H1 (cell line): ENCODE data around the gene PJA1. TPM values are rescaled to one million over a fixed set of nuclear protein-coding genes. Genes with fewer than 3 reads are reported as not detected.

ENCODE experiments used
- CTCF ChIA-PET: fragments of 300-600 bp; sonication (Branson Sonifier 250); formaldehyde crosslinking; loops from one replicate; lab custom pipeline; 2021; ENCODE audit not compliant: partially characterized antibody; lab: Charles Lee
- POLR2A ChIA-PET: fragments of 300-600 bp; sonication (Branson Sonifier 250); formaldehyde crosslinking; loops from one replicate; lab custom pipeline; 2021; ENCODE audit warnings: inconsistent platforms; ENCODE audit not compliant: partially characterized antibody; lab: Charles Lee
- DNase-seq, 2 experiments: peaks; one replicate each; pipeline versions ENCODE4 v3.0.0 to v3.0.0-alpha.2; 2010 to 2022; ENCODE audit warnings: low spot score in 2 of 2, low read depth in 1 of 2, mixed read lengths in 1 of 2
- FAIRE-seq: peaks from 2 replicates; lab custom pipeline; 2011; peaks lifted over from hg19 to GRCh38; lab: Jason Lieb, UNC
- H2AFZ ChIP-seq: 2 replicates; pipeline ENCODE4 v1.8.1; 2012; ENCODE audit warnings: low read length, inconsistent platforms
- H2AK5ac ChIP-seq: 2 replicates; pipeline ENCODE4 v1.6.1; 2013; ENCODE audit warnings: low read depth, low read length
- H2BK120ac ChIP-seq: replicated peaks from 2 replicates; pipeline ENCODE3; 2013; ENCODE audit warnings: low read depth, low read length, inconsistent platforms
- H2BK12ac ChIP-seq: 2 replicates; pipeline ENCODE4 v1.6.1; 2013; ENCODE audit warnings: low read depth, low read length
- H2BK15ac ChIP-seq: 2 replicates; pipeline ENCODE4 v1.6.1; 2013; ENCODE audit warnings: low read length
- H2BK20ac ChIP-seq: 2 replicates; pipeline ENCODE4 v1.6.1; 2013; ENCODE audit warnings: low read length
- H2BK5ac ChIP-seq: 2 replicates; pipeline ENCODE4 v1.6.1; 2013; ENCODE audit warnings: low read depth, low read length
- H3K14ac ChIP-seq: 2 replicates; pipeline ENCODE4 v1.6.1; 2013; ENCODE audit warnings: inconsistent platforms; ENCODE audit not compliant: insufficient read length
- H3K18ac ChIP-seq: 2 replicates; pipeline ENCODE4 v1.6.1; 2013; ENCODE audit warnings: low read length; ENCODE audit errors: extremely low read depth
- H3K23ac ChIP-seq: 2 replicates; pipeline ENCODE4 v1.6.1; 2013; ENCODE audit warnings: inconsistent platforms; ENCODE audit not compliant: insufficient read length
- H3K23me2 ChIP-seq: 2 replicates; pipeline ENCODE4 v1.6.1; 2013; ENCODE audit warnings: low read depth, low read length
- H3K27ac ChIP-seq: 2 replicates; pipeline ENCODE4 v1.6.1; 2011; ENCODE audit warnings: low read depth, low read length, inconsistent platforms
- H3K27me3 ChIP-seq, 4 experiments: replicated peaks in 1 of 4; 1 replicate in 1 of 4; 2 replicates in 3 of 4; pipeline versions ENCODE4 v1.6.1 to v1.8.1; 2011 to 2013; ENCODE audit warnings: low read length in 3 of 4, mild to moderate bottlenecking in 3 of 4, inconsistent platforms in 2 of 4, mixed read lengths in 2 of 4, moderate library complexity in 1 of 4; ENCODE audit not compliant: control insufficient read depth in 3 of 4, insufficient read depth in 3 of 4; ENCODE audit errors: extremely low read depth in 1 of 4
- H3K36me3 ChIP-seq, 4 experiments: 2 replicates each; pipeline versions ENCODE4 v1.6.1 to v1.8.1; 2011 to 2013; ENCODE audit warnings: mild to moderate bottlenecking in 4 of 4, low read length in 3 of 4, moderate library complexity in 2 of 4, control low read depth in 1 of 4, inconsistent platforms in 1 of 4; ENCODE audit not compliant: insufficient read depth in 4 of 4, control insufficient read depth in 2 of 4
- H3K4ac ChIP-seq: replicated peaks from 2 replicates; pipeline ENCODE3; 2013; ENCODE audit warnings: low read length, low read depth, mixed read lengths, inconsistent platforms; ENCODE audit not compliant: insufficient read length
- H3K4me1 ChIP-seq, 4 experiments: replicated peaks in 1 of 4; 1 replicate in 1 of 4; 2 replicates in 3 of 4; pipeline versions ENCODE4 v1.6.1 to v1.8.1; 2011 to 2013; ENCODE audit warnings: low read length in 3 of 4, inconsistent platforms in 2 of 4, mixed read lengths in 1 of 4; ENCODE audit not compliant: insufficient read depth in 4 of 4, control insufficient read depth in 3 of 4
- H3K4me2 ChIP-seq, 2 experiments: 2 replicates each; pipeline versions ENCODE4 v1.6.1 to v1.8.1; 2011 to 2013; ENCODE audit warnings: low read depth in 2 of 2, low read length in 2 of 2, control low read depth in 1 of 2, inconsistent platforms in 1 of 2, mild to moderate bottlenecking in 1 of 2; ENCODE audit not compliant: insufficient read depth in 1 of 2
- H3K4me3 ChIP-seq, 4 experiments: fragments of 200-600, 300-600 bp in 1 of 4; sonication (generic), shearing (Covaris generic), sonication (Bioruptor Twin) in 1 of 4; 2 replicates each; pipeline versions ENCODE4 v1.5.1 to v1.8.1; 2011 to 2016; ENCODE audit warnings: low read length in 4 of 4, low read depth in 3 of 4, control low read depth in 2 of 4, inconsistent platforms in 2 of 4, mild to moderate bottlenecking in 2 of 4, mixed read lengths in 1 of 4, moderate library complexity in 1 of 4; ENCODE audit not compliant: insufficient read depth in 2 of 4; ENCODE audit errors: extremely low read depth in 1 of 4
- H3K56ac ChIP-seq: replicated peaks from 2 replicates; pipeline ENCODE3; 2013; ENCODE audit warnings: low read depth, mild to moderate bottlenecking, mixed read lengths, low read length, inconsistent platforms; ENCODE audit not compliant: insufficient read length
- H3K79me1 ChIP-seq: 2 replicates; pipeline ENCODE4 v1.6.1; 2013; ENCODE audit warnings: low read depth, low read length, control low read depth
- H3K79me2 ChIP-seq, 2 experiments: 2 replicates each; pipeline versions ENCODE4 v1.6.1 to v1.8.1; 2012 to 2013; ENCODE audit warnings: low read length in 2 of 2, mild to moderate bottlenecking in 2 of 2, inconsistent platforms in 1 of 2; ENCODE audit not compliant: insufficient read depth in 2 of 2, control insufficient read depth in 1 of 2
- H3K9ac ChIP-seq, 4 experiments: replicated peaks in 1 of 4; 1 replicate in 1 of 4; 2 replicates in 3 of 4; pipeline versions ENCODE4 v1.6.1 to v1.8.1; 2011 to 2013; ENCODE audit warnings: low read depth in 3 of 4, low read length in 3 of 4, control low read depth in 2 of 4, mild to moderate bottlenecking in 2 of 4, moderate library complexity in 2 of 4, inconsistent platforms in 1 of 4; ENCODE audit errors: extremely low read depth in 1 of 4
- H3K9me3 ChIP-seq, 2 experiments: 2 replicates each; pipeline versions ENCODE4 v1.6.1 to v1.8.1; 2012 to 2013; ENCODE audit warnings: mild to moderate bottlenecking in 2 of 2, moderate library complexity in 2 of 2, control low read depth in 1 of 2, inconsistent platforms in 1 of 2, low read depth in 1 of 2, low read length in 1 of 2, mixed read lengths in 1 of 2; ENCODE audit not compliant: insufficient read depth in 2 of 2
- H4K20me1 ChIP-seq, 2 experiments: replicated peaks in 1 of 2; 2 replicates each; pipeline versions ENCODE3 to v1.8.1; 2011 to 2013; ENCODE audit warnings: inconsistent platforms in 2 of 2, low read length in 2 of 2, mild to moderate bottlenecking in 1 of 2; ENCODE audit not compliant: insufficient read depth in 2 of 2, control insufficient read depth in 1 of 2
- H4K5ac ChIP-seq: 2 replicates; pipeline ENCODE4 v1.6.1; 2013; ENCODE audit warnings: low read length, low read depth, mixed read lengths, inconsistent platforms; ENCODE audit not compliant: insufficient read length
- H4K8ac ChIP-seq: 2 replicates; pipeline ENCODE4 v1.8.0; 2013; ENCODE audit warnings: mild to moderate bottlenecking, moderate library complexity, low read length, inconsistent platforms; ENCODE audit not compliant: insufficient read depth; ENCODE audit errors: extremely low read depth
- H4K91ac ChIP-seq: replicated peaks from 2 replicates; pipeline ENCODE3; 2013; ENCODE audit warnings: low read length, mixed read lengths, inconsistent platforms; ENCODE audit not compliant: insufficient read length
- MAFK ChIP-seq: IDR thresholded peaks from 2 replicates; pipeline ENCODE4 v1.6.1; 2012; ENCODE audit warnings: low read depth, mild to moderate bottlenecking, improper control_type of control experiment, low read length
- NANOG ChIP-seq: IDR thresholded peaks from 2 replicates; pipeline ENCODE4 v1.6.1; 2011; ENCODE audit warnings: low read length, low read depth, mild to moderate bottlenecking, inconsistent platforms; ENCODE audit not compliant: insufficient read depth, poor library complexity, severe bottlenecking
- RNF2 ChIP-seq: fragments of 200-900, 300-1000 bp; sonication (generic); IDR thresholded peaks from 2 replicates; pipeline ENCODE4 v1.7.1; 2016; ENCODE audit warnings: borderline replicate concordance, low read depth, mild to moderate bottlenecking, antibody characterized with exemption, low read length; ENCODE audit not compliant: poor library complexity, severe bottlenecking; ENCODE audit errors: missing control alignments
- TAF1 ChIP-seq: IDR thresholded peaks from 2 replicates; pipeline ENCODE4 v1.6.1; 2011; ENCODE audit warnings: mild to moderate bottlenecking, low read depth, low read length
- YY1 ChIP-seq: IDR thresholded peaks from 2 replicates; pipeline ENCODE4 v1.6.1; 2011; ENCODE audit warnings: low read depth, mild to moderate bottlenecking, low read length
- polyA plus RNA-seq, 7 experiments: library from polyadenylated mRNA; depleted of rRNA in 3 of 7; stranded (reverse) in 5 of 7; unstranded in 2 of 7; fragments of >200 nt in 5 of 7; fragments of 200-250 nt in 2 of 7; gene quantifications; 1 replicate in 5 of 7; 2 replicates in 1 of 7; 4 replicates in 1 of 7; pipeline versions ENCODE4 v1.2.1 to v1.2.3, GENCODE V29; 2011 to 2013; ENCODE audit warnings: missing spikeins in 2 of 7, mixed read lengths in 2 of 7
- total RNA-seq: library from RNA; stranded (reverse); fragmentation: NEBNext Ultra II Directional; extraction: Animal tissue kit (Norgen Biotek cat#: 25700); gene quantifications from 2 replicates; pipeline ENCODE4 v1.2.1, GENCODE V29; 2021

Gene PJA1
- total and polyA plus RNA-seq, 2 of the 8 experiments (the other 6 are each of a cell fraction or from before 2014, with no cell fraction given): 25.7 to 37.0 TPM

DNA sequence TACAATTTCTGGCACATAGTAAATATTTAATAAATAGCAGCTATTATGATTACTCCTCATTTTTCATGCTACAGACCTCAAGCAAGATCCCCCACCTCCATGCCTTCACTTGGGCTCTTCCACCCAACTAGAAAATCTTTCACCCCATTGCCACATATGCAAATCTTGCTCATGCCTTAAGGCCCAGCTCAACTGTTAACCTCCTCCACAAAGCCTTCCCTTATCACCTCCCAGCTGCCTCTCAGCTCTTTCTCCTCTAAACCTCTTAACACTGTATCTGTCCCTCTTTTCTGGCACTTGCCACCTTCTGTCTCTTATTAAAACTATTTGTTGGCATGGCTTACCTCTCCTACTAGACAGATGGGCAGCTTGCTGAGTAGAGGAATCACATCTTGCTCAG is 51.5 kb downstream of the PJA1 start:
- POLR2A ChIA-PET: no interaction called here
- no peak for FAIRE-seq

More for the DNA sequence above, 51.5 kb downstream of the PJA1 start:
- Histone ChIP-seq H3K23ac (no peak overlapping the region), H3K9me3 (no peaks in the 10 kb centered on the region), H3K36me3 (no peaks in the 10 kb centered on the region), H3K79me1 (no peaks in the 10 kb centered on the region), H3K4me2 (no peak overlapping the region), H2BK15ac (no peak overlapping the region), H4K8ac (no peak overlapping the region), H3K27ac (no peak overlapping the region), H3K4me3 (no peak overlapping the region), H3K79me2 (no peaks in the 10 kb centered on the region), H3K4ac (no peak overlapping the region), H4K20me1 (no peaks in the 10 kb centered on the region), H3K14ac (no peak overlapping the region), H2AFZ (no peak overlapping the region), H2BK12ac (no peak overlapping the region), H4K5ac (no peak overlapping the region), H2BK20ac (no peak overlapping the region), H4K91ac (no peak overlapping the region), H3K56ac (no peak overlapping the region), H3K23me2 (no peaks in the 10 kb centered on the region; the same call in 1 of the 2 replicates), H2BK120ac (no peak overlapping the region), H3K9ac (no peak overlapping the region), H2BK5ac (no peak overlapping the region), H2AK5ac (no peak overlapping the region), H3K18ac (no peak overlapping the region), H3K27me3 (no peaks in the 10 kb centered on the region), H3K4me1 (peaks cover 0 to 3% (median 1%) of the 10 kb centered on the region in 4 experiments; a peak in 1 of 7 replicates)
- DNase-seq: no peak
- CTCF ChIA-PET: interaction anchor here (0.9 to 1.3 kb wide), 2 partner anchors 23 to 286 kb away, joined by 3 to 4 read pairs; no protein-coding TSS in a partner anchor
- TF ChIP-seq RNF2 (no peak), TAF1 (no peak), NANOG (no peak), MAFK (no peak), YY1 (no peak)
